GM12872 (cell line): Measurements from ENCODE around the gene PPP1R3G.

Experiments
- TF ChIP-seq, protein P1 (sequence below): IDR thresholded peaks from 3 replicates; pipeline ENCODE4 v1.5.1; 2011; ENCODE audit warnings: low read depth, mild to moderate bottlenecking, low read length, moderate library complexity; ENCODE audit not compliant: insufficient read depth

The PPP1R3G gene

DNA sequence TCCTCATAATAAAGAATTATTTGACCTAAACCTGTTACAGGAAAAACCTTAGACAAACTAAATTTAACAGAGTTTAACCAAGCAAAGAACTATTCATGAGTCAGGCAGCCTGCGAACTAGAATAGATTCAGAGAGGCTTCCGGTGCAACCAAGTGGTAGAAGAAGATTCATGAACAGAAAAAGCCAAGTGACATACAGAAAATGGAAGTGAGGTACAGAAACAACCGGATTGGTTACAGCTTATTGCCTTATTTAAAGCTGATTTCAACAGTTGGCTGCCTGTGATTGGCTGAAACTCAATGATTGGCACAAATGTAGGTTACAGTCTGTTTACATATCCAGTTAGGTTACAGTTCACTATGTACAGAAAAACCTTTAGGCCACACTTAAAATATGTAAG lies 10.1 kb downstream of the PPP1R3G start:
- TF ChIP-seq, protein P1, sequence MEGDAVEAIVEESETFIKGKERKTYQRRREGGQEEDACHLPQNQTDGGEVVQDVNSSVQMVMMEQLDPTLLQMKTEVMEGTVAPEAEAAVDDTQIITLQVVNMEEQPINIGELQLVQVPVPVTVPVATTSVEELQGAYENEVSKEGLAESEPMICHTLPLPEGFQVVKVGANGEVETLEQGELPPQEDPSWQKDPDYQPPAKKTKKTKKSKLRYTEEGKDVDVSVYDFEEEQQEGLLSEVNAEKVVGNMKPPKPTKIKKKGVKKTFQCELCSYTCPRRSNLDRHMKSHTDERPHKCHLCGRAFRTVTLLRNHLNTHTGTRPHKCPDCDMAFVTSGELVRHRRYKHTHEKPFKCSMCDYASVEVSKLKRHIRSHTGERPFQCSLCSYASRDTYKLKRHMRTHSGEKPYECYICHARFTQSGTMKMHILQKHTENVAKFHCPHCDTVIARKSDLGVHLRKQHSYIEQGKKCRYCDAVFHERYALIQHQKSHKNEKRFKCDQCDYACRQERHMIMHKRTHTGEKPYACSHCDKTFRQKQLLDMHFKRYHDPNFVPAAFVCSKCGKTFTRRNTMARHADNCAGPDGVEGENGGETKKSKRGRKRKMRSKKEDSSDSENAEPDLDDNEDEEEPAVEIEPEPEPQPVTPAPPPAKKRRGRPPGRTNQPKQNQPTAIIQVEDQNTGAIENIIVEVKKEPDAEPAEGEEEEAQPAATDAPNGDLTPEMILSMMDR, result no peak

DNA sequence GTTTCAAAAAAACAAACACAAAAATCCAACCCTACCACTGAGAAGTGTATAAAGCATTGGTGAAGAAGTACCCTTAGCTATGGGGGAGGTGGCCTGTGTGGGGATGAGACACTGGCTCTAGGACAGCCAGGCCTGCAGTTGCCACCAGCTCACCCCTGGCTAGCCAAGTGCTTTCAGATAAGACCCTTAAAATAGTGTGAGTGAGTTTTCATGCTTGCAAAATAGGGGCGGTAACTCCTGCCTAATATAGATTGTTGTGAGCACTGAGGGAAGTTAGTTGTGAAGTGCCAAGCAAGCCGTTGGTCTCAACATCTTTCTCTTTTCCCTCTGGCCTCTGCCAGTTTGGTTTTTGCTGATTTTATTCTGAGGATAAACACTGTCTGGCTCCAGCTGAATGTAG lies 11.3 kb downstream of the PPP1R3G start:
- TF ChIP-seq, protein P1, result no peak

DNA sequence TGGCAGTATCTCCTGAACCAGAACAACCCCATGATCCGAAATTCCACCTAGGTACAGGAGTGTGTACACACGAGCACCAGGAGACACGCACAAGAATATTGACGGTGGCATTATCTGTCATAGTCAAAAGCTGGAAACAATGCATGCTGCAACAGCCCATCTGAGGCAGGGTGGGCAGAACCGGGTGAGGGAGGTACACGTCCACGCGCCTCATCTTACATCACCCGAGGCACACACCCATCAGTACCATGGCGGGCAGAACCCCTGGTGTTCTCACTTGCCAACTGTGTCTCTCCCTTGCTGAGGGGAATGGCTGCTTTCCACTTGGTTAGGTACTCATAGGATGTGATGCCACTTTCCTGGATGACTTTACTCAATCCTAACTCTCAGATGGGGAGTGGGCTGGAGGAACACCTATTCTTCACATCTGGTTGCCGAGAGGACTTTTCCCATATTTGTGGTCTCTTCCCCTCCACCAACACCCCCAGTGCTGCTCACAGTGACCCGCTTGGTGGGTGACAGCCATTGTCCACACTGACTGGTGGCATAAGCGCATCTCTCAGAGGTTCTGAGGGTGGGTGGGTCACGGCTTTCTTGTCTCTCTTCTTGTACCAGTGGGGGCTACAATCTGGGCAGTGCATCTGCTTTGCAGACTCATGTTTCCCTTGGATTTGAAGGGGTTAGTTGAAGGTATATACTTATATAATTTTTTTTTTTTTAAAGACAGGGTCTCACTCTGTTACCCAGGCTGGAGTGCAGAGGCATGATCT lies 13.5 kb downstream of the PPP1R3G start:
- TF ChIP-seq, protein P1, result no peak

DNA sequence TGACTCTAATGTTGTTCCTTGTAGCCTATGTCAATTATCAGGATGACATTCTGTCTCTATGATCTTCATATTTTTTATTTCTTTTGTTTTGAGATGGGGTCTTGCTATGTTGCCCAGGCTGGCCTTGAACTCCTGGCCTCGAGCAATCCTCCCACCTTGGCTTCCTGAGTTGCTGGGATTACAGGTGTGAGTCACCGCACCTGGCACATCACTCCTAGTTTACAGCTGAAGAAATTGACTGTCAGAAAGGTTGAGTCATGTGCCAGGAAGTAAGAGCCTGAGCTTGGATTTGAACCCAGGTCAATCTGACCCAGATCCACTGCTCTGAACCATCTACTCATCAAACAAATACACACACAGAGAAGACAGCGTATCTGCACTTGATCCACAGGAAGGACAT lies 14.4 kb downstream of the PPP1R3G start:
- TF ChIP-seq, protein P1, result no peak

DNA sequence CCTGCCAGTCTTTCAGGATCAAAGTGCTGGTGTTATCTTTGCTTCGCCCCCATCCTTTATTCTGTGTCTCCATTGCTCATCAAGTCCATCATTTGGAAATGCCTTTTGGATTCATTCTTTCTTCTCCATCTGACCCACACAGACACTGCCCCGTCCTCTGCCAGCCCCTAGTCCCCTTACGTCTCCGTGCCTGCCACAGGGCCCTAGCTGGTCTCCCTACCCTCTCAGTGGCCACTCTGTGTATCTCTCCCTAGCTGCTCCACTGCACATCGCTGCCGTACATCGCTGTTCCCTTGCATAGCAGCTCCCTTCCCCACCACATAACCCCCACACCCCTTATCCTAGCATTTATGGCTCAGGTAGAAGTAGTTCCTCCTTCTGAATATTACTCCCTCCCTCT lies 15.7 kb downstream of the PPP1R3G start:
- TF ChIP-seq, protein P1, result no peak

DNA sequence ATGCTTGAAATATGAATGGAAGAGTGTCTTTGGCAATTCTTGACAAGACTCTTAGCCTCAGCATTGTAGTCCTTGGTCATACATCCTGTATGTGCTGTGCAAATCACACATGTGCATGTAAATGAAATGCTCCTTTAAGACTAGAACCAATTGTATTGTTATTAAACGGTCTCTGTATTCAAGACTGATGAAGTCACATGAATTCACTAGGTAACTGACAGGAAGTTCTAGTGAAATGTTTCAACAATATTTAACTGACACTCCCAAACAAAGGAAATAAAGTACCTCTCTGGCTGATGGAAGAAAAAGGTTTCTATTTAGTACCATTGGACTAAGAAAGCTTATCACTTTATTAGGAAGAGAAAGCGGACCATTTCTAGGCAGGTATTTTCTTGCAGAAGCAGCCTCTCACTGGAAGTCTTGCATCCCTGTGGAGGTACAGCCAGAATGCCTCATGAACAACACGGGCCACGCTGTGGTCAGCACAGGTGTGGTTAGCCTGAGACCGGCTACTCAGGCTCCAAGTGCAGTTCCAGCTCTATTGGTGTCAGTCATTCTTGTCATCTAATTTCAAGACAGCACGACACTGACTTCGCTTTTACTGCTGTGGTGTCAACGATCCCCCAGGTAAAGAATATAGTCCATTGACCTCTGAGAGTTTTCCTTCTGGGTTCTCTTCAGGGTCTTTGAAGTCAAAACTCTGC lies 17.3 kb downstream of the PPP1R3G start:
- TF ChIP-seq, protein P1, result no peak

DNA sequence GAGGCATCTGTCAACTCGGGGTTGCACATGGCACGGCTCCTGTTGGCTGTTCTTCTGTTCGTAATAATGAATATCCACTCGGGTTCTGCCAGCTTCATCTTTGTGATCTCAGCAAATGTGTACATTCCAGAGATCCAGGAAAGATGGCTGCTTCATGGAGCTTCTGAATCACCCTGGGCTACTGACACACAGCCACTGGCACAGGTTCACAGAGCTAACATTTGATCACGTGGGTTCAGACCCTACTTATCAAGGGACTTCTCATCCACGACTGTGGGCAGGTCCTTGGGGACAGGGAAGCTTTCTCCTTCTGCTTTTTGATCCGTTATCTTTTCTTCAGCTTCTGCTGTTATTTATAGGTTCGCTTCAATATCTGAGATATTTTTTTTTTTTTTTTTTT lies 18.1 kb downstream of the PPP1R3G start:
- TF ChIP-seq, protein P1, result no peak
